ENCODE data around the gene FRMD4B.

The FRMD4B gene

DNA sequence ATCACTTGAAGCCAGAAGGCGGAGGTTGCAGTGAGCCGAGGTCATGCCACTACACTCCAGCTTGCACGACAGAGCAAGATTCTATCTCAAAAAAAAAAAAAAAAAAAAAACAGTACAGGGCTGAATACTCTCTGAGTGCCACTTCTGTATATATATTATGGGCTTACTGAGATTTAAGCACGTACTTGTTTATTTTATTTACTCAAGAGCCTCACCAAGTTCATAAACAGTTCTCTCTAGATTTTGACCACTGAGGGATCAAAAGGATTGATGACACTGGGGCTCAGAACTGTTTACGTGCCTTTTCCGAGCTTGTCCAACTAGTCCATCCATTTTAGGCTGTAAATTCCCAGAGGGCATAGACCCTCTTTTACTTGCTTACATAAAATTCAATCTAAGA lies 81.5 kb downstream of the FRMD4B start:
- no peaks in the 10 kb centered on the region for H3K4me1 ChIP-seq (ENCODE audit: insufficient read depth, low read length, poor library complexity, severe bottlenecking)

DNA sequence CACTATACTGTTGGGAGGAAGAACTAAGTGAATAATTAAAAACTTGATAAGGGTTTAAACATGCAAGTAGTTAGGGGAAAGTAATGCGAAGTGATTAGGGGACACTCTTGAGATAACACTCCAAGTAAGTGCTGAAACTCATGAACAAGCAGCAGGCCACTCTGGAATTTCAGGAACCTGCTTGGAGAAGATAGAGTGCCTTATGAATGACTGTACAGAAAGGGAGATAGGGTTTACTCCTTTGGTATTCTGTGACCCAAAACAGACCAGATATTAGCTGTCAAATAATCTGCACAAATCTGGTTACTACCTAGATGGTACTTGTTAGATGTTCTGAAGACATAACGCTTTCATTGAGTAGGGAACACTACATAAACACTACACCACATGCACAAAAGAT lies 85.6 kb downstream of the FRMD4B start:
- TF ChIP-seq, protein P1, sequence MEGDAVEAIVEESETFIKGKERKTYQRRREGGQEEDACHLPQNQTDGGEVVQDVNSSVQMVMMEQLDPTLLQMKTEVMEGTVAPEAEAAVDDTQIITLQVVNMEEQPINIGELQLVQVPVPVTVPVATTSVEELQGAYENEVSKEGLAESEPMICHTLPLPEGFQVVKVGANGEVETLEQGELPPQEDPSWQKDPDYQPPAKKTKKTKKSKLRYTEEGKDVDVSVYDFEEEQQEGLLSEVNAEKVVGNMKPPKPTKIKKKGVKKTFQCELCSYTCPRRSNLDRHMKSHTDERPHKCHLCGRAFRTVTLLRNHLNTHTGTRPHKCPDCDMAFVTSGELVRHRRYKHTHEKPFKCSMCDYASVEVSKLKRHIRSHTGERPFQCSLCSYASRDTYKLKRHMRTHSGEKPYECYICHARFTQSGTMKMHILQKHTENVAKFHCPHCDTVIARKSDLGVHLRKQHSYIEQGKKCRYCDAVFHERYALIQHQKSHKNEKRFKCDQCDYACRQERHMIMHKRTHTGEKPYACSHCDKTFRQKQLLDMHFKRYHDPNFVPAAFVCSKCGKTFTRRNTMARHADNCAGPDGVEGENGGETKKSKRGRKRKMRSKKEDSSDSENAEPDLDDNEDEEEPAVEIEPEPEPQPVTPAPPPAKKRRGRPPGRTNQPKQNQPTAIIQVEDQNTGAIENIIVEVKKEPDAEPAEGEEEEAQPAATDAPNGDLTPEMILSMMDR (conservative IDR thresholded peaks at IDR 0.05; ENCODE audit: low read length) = no peak
- no peak for TF ChIP-seq EZH2phosphoT487 (IDR thresholded peaks at IDR 0.05; ENCODE audit: borderline replicate concordance)
- H3F3A ChIP-seq (ENCODE audit: low read depth) = no peaks in the 10 kb centered on the region
- H3K4me1 ChIP-seq (ENCODE audit: insufficient read depth, low read length, poor library complexity, severe bottlenecking) = no peaks in the 10 kb centered on the region
- H3K27me3 ChIP-seq (ENCODE audit: insufficient read depth, low read length, poor library complexity, severe bottlenecking) = no peaks in the 10 kb centered on the region
- H2AFZ ChIP-seq (ENCODE audit: low read length) = no peak overlapping the region
- no peak overlapping the region for H3K4me3 ChIP-seq (ENCODE audit: low read length, poor library complexity, severe bottlenecking)
- H3K36me3 ChIP-seq (ENCODE audit: insufficient read depth, low read length) = no peaks in the 10 kb centered on the region
- H3K9me2 ChIP-seq (replicated peaks; ENCODE audit: low read depth, low read length) = no peaks in the 10 kb centered on the region
- no peaks in the 10 kb centered on the region for H3K79me2 ChIP-seq (ENCODE audit: insufficient read depth, low read length)
- no peaks in the 10 kb centered on the region for H4K20me1 ChIP-seq (ENCODE audit: insufficient read depth, low read length, poor library complexity, severe bottlenecking)
- no peaks in the 10 kb centered on the region for H3K9me3 ChIP-seq (ENCODE audit: insufficient read depth, low read depth, low read length)
- H3K4me2 ChIP-seq (ENCODE audit: low read depth, low read length, poor library complexity, severe bottlenecking) = no peak overlapping the region
- no peak overlapping the region for H3K9ac ChIP-seq (ENCODE audit: low read depth, low read length, poor library complexity, severe bottlenecking)

More for the DNA sequence above, 81.5 kb downstream of the FRMD4B start:
- no peaks in the 10 kb centered on the region for H4K20me1 ChIP-seq (ENCODE audit: insufficient read depth, low read length, poor library complexity, severe bottlenecking)
- TF ChIP-seq, protein P1 (conservative IDR thresholded peaks at IDR 0.05; ENCODE audit: low read length) = no peak
- TF ChIP-seq EZH2phosphoT487 (IDR thresholded peaks at IDR 0.05; ENCODE audit: borderline replicate concordance) = no peak
- no peaks in the 10 kb centered on the region for H3K36me3 ChIP-seq (ENCODE audit: insufficient read depth, low read length)
- no peak overlapping the region for H3K4me3 ChIP-seq (ENCODE audit: low read length, poor library complexity, severe bottlenecking)
- no peak overlapping the region for H3K9ac ChIP-seq (ENCODE audit: low read depth, low read length, poor library complexity, severe bottlenecking)
- H3K27me3 ChIP-seq (ENCODE audit: insufficient read depth, low read length, poor library complexity, severe bottlenecking) = no peaks in the 10 kb centered on the region
- no peak overlapping the region for H3K4me2 ChIP-seq (ENCODE audit: low read depth, low read length, poor library complexity, severe bottlenecking)
- no peaks in the 10 kb centered on the region for H3K79me2 ChIP-seq (ENCODE audit: insufficient read depth, low read length)
- H3K9me2 ChIP-seq (replicated peaks; ENCODE audit: low read depth, low read length) = no peaks in the 10 kb centered on the region
- no peaks in the 10 kb centered on the region for H3F3A ChIP-seq (ENCODE audit: low read depth)
- H3K9me3 ChIP-seq (ENCODE audit: insufficient read depth, low read depth, low read length) = no peaks in the 10 kb centered on the region
- H2AFZ ChIP-seq (ENCODE audit: low read length) = no peak overlapping the region

DNA sequence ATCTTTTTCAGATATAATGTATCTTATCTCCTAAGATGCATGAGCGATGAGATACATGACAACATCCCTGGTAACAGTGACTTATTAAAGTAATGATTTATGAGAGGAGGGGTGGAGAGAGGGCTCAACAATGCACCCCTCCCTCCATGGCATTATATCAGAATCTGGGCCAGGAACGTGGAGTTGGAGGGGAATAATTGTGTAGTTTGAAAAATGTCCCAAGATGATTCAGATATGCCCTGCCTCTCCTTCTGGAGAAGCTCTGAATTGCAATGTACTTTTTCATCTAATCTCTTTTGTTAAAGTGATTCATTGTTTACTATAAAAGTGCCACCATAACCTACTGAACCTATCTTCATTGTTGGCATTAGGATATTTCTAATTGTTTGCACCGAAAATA lies 86.5 kb downstream of the FRMD4B start:
- Histone ChIP-seq H3K9me2 (replicated peaks; ENCODE audit: low read depth, low read length) (no peaks in the 10 kb centered on the region), H3K9me3 (ENCODE audit: insufficient read depth, low read depth, low read length) (no peaks in the 10 kb centered on the region), H3F3A (ENCODE audit: low read depth) (no peaks in the 10 kb centered on the region), H3K4me2 (ENCODE audit: low read depth, low read length, poor library complexity, severe bottlenecking) (no peak overlapping the region), H3K36me3 (ENCODE audit: insufficient read depth, low read length) (no peaks in the 10 kb centered on the region), H4K20me1 (ENCODE audit: insufficient read depth, low read length, poor library complexity, severe bottlenecking) (no peaks in the 10 kb centered on the region), H3K4me3 (ENCODE audit: low read length, poor library complexity, severe bottlenecking) (no peak overlapping the region), H3K79me2 (ENCODE audit: insufficient read depth, low read length) (no peaks in the 10 kb centered on the region), H3K27me3 (ENCODE audit: insufficient read depth, low read length, poor library complexity, severe bottlenecking) (no peaks in the 10 kb centered on the region), H3K9ac (ENCODE audit: low read depth, low read length, poor library complexity, severe bottlenecking) (no peak overlapping the region), H3K4me1 (ENCODE audit: insufficient read depth, low read length, poor library complexity, severe bottlenecking) (no peaks in the 10 kb centered on the region), H2AFZ (ENCODE audit: low read length) (no peak overlapping the region)
- TF ChIP-seq EZH2phosphoT487 (IDR thresholded peaks at IDR 0.05; ENCODE audit: borderline replicate concordance) = no peak
- TF ChIP-seq, protein P1 (conservative IDR thresholded peaks at IDR 0.05; ENCODE audit: low read length) = no peak

Measured in Loucy (cell line).